Gastrocnemius medialis (tissue), 4 donors: ENCODE measurements around the gene RPL32.

Experiments
- POLR2A ChIP-seq, 2 donors: fragments of 450-650 bp; IDR thresholded peaks; one replicate each; pipeline ENCODE4 v1.6.1; 2017; ENCODE audit warnings: antibody characterized with exemption in 2 of 2, mild to moderate bottlenecking in 2 of 2, moderate library complexity in 2 of 2
- TF ChIP-seq, protein P1 (sequence below), 5 experiments: fragments of 450-650 bp in 3 of 5; fragments of 200-600 bp in 2 of 5; sonication (generic) in 2 of 5; IDR thresholded peaks in 4 of 5; conservative IDR thresholded peaks in 1 of 5; 1 replicate in 4 of 5; 2 replicates in 1 of 5; pipeline ENCODE4 v1.5.1; 2016 to 2019; ENCODE audit warnings: antibody characterized with exemption in 5 of 5, mild to moderate bottlenecking in 3 of 5, moderate library complexity in 3 of 5

DNA sequence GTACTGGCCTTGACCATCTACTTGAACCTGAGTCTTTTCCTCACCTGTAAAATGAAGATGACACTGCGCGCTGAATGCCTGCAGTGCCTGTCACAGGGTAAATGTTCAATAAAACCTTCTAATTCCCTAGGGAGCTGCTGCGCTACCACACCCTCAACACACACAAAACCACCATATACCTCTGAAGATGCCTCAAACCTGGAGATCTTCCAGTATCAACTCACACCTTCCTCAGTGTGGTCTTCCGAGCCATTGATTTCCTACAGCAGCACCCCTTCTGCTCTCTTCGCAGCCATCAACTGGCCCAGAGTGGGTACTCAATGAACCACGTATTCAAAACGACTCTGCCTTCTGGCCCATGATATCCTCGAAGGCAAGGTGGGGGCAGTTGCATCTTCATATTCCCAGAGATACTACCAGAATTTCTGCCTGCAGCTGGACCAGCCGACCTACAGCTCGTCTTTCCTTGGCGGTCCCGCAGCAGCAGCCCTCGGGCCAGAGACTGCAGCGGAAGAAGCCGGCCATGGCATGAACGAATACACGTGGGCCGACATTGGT is 695 bp downstream of the RPL32 start:
- TF ChIP-seq, protein P1, sequence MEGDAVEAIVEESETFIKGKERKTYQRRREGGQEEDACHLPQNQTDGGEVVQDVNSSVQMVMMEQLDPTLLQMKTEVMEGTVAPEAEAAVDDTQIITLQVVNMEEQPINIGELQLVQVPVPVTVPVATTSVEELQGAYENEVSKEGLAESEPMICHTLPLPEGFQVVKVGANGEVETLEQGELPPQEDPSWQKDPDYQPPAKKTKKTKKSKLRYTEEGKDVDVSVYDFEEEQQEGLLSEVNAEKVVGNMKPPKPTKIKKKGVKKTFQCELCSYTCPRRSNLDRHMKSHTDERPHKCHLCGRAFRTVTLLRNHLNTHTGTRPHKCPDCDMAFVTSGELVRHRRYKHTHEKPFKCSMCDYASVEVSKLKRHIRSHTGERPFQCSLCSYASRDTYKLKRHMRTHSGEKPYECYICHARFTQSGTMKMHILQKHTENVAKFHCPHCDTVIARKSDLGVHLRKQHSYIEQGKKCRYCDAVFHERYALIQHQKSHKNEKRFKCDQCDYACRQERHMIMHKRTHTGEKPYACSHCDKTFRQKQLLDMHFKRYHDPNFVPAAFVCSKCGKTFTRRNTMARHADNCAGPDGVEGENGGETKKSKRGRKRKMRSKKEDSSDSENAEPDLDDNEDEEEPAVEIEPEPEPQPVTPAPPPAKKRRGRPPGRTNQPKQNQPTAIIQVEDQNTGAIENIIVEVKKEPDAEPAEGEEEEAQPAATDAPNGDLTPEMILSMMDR (IDR thresholded peaks at IDR 0.05 in 4 of 5, conservative IDR thresholded peaks at IDR 0.05 in 1 of 5): no peak
- TF ChIP-seq POLR2A (IDR thresholded peaks at IDR 0.05): no peak
